Stimulated activated CD4-positive, alpha-beta T cell treated with anti-CD3 and anti-CD28 coated beads, TNF-alpha, amount 100 ng/mL, for 1 hour (primary cell): Measurements from ENCODE around the gene LAMA4.

Experiments
- DNase-seq, 3 donors: peaks; one replicate each; pipeline ENCODE4 v3.0.0-alpha.2; 2020; ENCODE audit warnings: low read depth in 3 of 3, low spot score in 1 of 3

Gene LAMA4

DNA sequence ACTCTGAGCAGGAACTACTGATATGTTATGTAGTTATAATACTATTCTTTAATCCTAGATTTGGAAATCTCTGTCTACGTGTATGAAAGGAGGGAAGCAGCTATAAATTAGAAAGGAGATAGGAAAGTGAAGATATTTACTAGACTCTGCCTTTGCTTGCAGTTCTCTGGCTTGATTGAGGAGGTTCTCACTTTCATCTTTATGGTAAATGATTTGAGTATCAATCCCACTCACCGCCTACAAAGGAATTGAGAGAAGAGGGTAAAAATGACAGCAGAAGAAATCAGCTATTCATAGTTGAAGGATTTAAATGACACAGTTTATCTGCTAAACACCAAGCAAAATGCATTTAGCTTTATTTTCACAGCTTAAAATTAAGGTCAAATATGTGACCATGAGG, 99.7 kb downstream of the LAMA4 start:
- DNase-seq = no peak

DNA sequence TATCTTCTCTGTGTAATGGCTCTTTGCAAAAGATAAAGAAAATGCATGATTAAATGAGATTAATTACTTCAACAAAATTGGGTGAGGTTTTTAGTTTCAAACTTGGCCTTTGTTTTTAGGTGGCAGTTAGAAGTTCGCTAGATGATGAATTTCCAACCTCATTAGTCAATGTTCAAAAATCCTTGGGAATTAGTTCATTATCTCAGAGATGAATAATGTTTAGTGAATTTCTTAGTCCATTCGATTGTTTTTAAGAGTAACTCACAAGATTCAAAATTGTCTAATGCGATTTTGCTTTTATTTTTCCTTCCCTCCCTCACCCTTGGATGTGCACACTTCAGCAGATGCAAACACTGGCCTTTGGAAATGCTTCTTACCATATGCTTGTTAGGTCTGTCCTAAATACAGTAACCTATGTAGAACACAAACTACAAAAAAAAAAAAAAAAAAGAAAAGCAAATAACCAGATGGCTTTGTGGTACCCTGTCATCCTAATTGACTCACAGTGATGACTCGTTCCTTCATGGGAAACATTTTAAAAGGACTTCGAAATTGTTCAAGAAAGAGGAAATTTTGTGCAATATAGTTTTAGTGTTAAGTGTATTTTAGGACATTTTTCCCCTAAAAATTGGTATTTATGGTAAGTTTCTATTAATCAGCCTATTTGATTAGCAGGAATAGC, 100.3 kb downstream of the LAMA4 start:
- DNase-seq = no peak

DNA sequence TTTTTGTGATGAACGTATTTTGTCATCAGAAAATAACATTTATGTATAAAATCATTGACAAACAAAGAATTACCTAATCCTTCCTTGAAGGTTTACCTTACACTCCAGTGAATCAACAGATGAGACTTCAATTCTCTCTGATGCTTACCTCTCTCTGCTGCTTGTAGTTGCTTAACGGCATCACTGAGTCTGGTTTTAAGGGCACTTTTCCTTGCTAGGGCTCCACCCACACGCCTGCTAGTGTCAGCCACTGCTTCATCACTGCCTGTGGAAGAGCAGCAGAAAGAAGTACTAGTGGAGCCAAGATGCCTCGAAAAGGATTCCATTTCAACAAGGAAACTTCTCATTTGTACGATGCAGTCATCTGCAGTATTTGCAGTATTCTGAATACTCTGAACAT, 104.0 kb downstream of the LAMA4 start:
- DNase-seq = no peak

DNA sequence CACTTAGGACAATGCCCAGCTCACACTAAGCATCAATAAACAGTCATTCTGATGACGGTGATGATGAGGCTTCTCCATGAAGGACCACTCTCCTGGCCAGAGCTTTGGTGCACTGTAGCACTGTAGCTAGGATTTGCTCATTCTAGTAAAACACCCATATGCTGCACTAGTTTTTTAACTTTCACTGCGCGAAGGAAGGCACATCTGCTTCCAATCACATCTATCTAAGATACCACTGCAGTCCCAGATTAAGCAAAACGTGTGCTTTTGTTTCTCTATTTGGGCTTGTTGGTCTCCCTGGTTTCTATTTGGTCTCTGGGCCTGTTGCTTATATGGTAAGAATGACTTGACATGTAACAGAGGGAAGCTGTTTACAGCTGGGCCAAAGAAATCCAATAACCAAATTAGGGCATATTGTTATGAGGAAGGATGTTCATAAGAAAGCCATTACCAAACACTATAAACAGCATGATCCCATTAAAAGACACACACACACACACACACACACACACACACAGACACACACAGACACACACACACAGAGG, 104.6 kb downstream of the LAMA4 start:
- no peak for DNase-seq

DNA sequence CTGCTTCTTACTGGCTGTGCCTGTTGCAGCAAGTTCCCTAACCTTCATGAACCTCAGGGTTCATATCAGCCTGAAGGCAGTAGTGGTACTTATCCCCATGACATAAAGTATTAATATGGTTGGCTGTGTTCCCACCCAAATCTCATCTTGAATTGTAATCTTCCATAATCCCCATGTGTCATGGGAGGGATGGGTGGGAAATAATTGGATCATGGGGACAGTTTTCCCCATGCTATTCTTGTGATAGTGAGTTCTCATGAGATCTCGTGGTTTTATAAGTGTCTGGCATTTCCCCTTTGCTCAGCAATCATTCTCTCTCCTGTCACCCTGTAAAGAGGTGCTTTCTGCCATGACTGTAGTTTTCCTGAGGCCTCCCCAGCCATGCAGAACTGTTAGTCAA, 105.1 kb downstream of the LAMA4 start:
- no peak for DNase-seq

DNA sequence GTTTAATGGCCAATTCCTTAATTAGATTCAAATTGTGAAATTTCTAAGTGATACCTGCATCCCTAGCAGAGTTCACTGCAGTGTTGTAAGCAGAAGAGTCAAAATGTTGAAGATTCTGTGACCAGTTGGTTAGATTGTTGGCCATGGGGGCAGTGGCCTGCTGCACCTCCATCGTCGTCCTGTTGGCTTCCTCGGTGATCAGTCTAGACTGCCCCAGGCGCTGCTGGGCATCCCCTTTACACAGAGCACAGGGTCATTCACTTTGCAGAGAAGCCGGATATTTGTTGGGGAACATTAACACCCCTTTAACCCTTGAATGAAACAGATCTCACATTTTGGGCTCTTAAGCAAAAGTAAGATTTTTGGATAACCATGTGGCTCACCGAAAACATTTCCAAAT, 106.3 kb downstream of the LAMA4 start:
- DNase-seq = no peak

DNA sequence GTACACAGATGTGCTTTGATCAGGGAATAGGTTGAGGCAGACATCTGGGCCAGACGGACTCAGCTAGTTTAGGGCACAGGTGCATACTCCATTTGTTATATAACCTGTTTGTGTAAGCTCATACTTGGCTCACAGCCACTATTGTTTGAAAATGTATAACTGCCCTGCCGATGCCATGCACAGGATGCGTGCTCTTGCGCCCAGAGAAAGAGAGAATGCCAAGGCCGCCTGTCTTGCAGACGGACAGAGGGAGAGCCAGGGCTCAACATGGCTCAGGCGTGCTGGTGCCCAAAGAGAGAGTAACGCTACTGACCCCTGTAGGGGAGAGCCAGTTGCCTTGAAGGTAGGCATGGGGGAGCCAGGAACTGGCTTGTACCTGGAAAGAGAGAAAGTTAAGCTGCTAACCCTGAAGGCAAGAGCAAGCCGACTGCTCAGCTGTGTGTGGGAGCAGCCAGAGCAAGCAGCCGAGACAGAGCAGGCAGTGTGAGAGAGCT, 109.2 kb downstream of the LAMA4 start:
- no peak for DNase-seq

DNA sequence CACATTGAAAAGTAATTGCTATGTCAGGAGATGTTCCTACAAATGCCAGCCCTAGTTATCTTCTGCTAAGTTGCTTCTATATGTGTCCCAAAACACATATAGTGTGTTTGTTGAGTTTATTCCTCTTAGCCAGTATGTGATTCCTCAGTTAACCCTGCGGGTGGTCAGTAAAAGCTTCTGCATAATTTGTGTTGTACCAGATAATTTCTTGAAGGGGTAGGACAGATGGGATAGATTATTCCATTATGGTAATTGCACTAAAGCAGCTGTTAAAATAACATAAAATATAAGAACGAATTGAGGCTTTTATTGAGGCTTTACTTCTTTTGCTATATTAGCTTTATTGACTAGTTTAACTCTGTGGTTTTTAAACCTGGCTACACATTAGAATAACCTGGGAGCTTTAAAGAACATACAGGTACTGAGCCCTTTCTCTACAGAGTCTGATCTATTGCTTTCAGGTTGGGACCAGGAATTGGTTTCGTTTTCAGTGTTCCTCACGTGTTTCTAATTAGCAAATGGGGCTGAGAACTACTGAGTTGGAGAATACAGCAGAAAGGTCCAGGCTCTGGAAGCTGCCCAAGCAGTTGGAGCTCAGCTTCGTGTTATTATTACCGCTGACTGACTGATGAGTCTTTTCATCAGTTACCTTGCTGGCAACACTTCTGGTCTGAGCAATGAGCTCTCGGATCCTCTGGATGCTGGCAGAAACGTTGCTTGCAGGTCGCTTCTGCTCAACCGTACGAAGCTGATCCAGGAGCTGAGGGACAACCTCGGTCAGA, 110.0 kb downstream of the LAMA4 start:
- DNase-seq = no peak

DNA sequence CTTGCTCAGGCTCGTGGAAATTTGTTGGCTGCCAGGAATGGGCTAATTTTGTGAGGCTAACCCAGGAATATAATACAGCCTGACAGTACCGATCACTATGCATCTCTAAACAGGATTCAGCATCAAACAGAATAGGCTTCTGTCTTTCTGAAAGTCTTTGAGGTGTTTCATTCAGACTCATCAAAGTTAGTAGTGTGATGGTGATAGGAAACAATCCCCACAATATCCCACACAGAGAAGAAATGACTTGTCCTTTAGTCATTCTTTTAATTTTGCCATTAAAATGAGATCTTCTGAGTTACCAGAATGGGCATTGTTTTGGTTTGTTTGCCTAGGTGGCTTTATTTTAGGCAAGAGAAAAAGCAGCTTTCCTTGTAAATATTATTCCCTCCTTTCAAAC, 112.7 kb downstream of the LAMA4 start:
- no peak for DNase-seq

DNA sequence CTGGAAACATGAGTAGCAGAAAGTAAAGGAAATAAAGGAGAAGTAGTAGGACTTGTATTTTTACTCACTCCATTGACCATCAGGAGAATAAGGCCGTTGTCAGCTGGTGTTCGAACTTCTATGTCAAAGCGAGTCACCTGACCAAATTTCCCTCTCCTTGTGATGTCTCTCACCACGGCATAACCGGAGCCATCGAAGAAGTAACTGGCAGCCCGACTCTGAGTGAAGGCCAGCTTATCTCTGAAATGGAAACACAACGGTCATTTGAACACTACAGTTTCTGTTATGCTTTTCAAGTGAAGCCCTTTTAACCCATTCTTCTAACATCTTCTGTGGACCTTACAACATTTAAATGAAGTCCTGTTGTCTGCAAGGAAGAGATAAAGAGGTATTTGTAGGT, 115.3 kb downstream of the LAMA4 start:
- no peak for DNase-seq

DNA sequence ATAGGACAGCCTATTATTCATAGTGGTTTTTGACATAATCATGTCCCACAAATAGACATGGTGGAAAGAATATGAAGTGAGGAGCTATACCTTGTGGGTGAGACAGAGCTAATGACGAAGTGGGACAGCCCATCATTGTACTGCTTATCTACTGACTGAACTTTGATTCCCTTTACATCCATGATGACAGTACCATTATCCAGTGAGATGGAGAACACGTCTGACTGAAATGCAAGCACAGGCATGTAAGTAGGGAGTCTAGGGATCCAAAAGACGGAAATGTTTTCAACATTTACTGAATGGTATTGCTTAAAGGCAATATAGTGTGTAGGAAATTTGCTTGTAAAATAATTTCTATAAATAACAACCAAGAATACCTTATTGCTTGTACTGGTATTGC, 123.5 kb downstream of the LAMA4 start:
- DNase-seq = no peak

DNA sequence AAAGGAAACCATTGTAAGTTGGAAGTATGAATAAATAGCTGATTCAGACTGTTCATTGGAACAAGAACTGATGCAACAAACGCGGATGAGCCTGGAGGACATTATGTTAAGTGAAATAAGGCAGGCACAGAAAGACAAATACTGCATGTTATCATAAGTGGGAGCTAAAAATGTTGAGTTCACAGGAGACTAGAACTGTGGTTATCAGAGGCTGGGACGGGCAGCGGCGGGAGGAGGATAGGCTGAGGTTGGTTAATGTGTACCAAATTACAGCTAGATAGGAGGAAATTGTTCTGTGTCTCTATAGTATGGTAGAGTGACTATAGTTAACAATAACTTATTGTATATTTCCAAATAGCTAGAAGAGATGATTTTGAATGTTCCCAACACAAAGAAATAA, 126.2 kb downstream of the LAMA4 start:
- DNase-seq = no peak

DNA sequence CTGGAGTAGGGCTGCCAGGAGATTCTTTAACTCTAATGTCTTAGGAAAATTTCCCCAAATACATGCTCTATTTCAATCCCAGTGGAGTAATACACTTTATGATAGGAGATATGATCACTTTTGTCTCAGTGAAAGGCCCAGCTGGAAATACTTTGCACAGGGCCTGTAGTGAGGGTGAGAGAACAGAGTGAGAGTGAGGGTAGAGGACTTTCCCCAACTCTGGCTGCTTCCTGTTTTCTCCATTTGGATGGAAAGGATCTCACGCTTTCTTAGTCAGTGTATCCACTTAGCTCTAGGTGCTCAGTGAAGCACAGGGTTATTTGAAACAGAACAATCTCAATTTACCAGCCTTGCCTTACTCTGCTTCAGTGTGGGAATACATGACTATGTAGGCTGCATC, 130.4 kb downstream of the LAMA4 start:
- no peak for DNase-seq

DNA sequence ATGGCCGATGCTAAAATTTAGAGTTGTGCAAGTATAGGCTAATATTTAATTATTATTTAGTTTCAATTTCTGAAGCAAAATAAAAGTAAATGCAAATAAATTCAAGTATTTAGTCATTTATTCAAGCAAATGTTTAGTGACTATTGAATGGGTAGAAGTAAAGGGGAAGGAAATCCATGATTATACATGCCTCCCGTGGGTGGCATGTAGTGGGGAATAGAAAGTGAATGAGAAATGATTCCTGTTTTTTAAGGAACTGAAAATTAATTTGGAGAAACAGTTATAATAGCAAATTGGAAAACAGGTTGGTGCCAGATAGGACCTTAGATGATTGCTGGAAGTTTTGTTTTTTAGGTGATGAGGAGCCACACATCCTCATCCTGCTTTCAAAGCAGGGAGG, 131.6 kb downstream of the LAMA4 start:
- DNase-seq = no peak

DNA sequence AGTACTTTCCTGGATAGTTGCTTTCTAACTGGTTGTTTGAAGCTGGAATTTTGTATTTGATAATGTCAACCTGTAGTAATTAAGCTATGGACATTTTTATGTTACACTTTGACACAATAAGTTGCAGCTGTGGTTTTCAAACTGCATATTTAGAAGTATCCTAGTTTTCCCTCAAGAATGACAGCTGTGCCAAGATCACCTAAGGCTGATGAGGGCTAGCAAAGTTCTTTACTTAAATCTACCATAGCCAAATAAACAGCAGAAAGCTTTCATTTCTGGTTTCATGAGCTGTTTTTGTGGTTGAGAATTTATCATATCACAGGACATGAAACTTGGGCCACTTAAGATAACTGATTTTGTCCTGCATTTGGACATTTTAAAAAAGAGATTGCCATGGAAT, 136.3 kb downstream of the LAMA4 start:
- DNase-seq = no peak

DNA sequence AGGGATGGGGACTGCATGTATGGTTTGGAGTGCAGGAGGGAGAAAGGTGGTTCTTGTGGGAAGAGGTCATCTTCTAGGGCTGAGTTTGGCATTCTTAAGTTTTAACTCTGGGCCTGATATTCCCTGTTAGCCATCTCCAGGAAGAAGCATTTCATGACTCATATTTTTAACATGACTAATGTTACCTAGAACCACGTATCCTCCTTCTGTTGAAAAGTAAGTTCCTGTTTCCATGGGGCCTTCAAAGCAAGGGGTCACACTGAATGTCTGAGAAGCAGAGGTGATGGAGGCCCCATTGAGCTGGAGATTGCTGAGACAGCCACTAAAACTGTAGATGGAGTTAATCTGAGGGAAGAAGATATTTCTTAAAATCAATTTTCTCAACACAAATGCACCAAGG, 136.8 kb downstream of the LAMA4 start:
- no peak for DNase-seq

DNA sequence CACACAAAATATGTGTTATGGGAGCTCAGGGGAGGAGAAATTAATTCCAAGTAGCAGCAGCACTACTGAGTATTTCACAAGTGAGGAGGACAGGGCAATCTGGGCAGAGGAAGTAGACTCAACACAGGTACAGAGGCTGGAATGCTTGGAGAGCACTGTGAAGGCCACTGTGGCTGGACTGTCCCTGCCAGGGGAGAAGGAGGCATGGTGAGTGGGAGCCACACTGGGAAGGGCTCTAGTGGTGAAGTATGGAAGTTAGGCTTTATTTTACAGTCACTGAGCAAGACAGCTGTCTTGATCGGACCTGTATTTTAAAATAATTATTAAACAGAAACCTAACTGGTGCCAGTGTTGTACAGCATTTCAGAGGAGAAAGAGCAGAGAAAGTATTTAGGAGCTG, 138.1 kb downstream of the LAMA4 start:
- no peak for DNase-seq

DNA sequence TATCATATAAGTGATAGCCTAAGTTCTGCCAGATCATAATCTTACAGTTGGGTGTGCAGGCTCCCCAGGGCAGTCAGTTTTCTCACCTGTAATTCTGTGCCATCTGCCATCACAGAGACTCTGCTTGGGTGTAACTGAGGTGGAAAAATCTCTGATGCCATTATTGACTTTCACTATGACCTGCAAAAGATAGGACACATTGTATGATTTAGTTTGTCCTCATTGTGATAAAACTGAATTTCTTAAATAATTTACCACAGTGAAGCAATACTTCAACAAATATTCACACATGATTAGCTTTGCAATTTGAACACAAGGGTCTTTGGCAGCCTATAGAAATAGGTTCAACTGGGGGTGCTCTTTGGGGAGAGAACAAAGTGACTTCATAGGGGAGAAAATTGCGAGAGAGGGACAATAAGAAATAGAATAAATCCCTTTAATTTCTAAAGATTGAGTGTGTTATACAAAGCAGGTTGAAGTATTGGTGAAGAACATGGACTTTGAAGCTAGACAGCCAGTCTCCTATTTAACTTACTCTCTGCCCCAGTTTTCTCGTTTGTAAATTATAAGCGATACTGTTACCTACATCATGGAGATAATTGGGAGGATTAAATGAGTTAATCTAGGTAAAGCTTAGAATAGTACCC, 139.7 kb downstream of the LAMA4 start:
- DNase-seq = no peak

DNA sequence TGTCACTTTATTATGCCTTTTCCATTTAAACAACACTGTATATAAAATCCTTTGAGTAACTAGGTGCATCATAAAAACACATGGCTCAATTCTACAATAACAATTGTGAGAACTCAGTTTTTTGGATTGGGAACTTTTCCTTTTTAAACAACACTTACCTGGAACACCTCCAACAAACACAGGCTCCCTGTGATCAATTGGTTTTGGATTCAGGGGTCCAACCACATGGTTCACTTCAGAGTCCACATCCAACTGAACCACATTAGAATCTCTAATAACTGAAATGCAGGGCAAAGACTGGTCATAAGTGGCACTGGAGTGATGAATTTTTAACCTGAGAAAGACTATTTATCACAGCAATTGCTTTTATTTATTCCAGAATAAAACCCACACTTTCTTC, 140.4 kb downstream of the LAMA4 start:
- DNase-seq = no peak

DNA sequence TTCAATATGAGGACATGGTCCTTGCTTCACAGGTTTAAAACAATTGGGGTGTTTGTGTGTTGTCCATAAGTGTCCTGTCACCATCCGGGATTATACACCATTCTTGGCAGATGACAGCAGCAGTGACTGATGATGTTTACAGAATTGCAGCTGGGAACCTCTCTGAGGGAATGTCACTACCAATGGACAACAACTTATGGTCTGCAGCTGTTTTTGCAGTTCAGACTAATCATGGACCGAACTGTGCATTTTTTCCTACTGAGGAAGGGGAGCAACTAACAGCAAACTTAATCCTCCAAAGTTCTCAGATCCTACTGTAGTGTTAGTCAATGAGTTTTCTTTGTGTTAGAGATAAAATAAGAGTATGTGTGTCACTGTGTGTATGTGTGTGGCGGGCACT, 140.9 kb downstream of the LAMA4 start:
- no peak for DNase-seq

DNA sequence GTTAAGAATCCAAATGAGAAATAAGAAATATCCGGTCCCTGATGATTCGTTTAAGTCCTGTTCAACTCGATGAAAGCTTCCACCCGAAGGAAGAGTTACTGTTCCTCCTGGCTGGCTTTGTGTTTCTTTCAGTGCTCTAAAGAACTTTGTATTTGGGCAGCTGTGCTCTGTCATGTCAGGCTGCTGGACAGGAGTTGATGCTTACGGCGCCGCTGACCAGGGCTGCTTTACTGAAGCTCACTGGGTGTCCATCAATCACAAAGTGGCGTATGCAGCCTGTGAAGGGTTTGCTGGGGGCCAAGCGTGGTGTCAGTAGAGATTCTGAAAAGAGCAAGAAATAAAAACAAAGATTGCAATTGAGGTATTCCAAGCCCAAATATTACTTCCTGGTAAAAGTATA, 145.1 kb downstream of the LAMA4 start:
- no peak for DNase-seq

DNA sequence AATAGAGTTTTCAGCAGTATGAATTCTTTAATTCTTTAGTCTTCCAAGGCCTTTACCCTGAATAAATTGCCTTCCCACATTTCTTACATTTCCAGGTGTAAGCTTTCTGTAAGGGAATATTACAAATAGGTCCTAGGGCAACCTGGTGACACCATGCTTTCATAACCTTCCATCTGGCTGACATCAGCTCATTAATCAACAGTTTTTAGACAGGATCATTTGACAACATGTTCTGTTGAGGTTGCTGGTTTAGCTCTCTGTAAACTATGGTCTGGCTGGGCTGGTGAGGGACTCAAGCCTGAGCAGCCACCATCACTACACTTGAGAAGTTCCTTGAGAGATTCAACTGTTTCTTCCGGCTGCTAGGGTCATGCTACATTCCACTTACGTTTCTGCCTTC, 147.8 kb downstream of the LAMA4 start:
- no peak for DNase-seq
